Endometrial microvascular endothelial cells (primary cell): ENCODE results near the gene FAM98B. TPM values are rescaled to one million over a fixed set of nuclear protein-coding genes. Genes with fewer than 3 reads are reported as not detected.

Experiments used
- in situ Hi-C: cut with HindIII; loops from 2 replicates; pipeline ENCODE4 v1.10.0; 2017; ENCODE audit warnings: low sequenced_read_pairs, low pct_unique_long_range_greater_than_20kb; ENCODE audit errors: inconsistent ontology term
- total RNA-seq: library from RNA; depleted of rRNA; stranded (reverse); fragments of >200 nt; gene quantifications from one replicate; pipeline ENCODE4 v1.2.3, GENCODE V29; 2015; ENCODE audit errors: inconsistent ontology term

The FAM98B gene
- total RNA-seq, 1 donor from 2014 or later = 11.3 TPM

DNA sequence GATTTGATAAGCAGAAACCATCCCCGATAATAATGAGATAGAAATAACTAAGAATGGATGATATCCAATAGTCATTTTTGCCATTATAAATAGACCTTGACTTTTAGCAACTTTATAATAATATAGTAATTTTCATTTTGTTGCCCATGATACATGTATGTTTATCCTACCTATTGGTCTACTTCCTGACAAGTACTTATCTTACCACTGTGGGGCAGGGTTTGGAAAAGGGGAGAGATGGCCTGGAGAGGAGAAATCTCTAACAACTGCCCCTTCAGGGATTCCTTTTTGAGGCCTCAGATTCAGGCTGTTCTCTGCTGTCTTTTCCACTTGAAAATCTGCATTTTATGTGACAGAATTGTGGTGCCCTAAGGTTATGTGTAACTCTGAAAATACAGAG is 42.2 kb downstream of the FAM98B start:
- in situ Hi-C loops = no loop called here

DNA sequence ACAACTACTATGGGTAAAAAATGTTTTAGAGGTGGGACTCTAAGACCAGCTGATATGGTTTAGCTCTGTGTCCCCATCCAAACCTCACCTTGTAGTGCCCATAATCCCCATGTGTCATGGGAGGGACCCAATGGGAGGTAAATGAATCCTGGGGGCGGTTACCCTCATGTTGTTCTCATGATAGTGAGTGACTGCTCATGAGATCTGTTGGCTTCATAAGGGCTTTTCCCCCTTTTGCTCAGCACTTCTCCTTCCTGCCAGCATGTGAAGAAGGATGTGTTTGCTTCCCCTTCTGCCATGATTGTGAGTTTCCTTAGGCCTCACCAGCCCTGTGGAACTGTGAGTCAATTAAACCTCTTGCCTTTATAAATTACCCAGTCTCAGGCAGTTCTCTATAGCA is 45.7 kb downstream of the FAM98B start:
- in situ Hi-C loops = no loop called here

- in situ Hi-C loops = no loop called here
Measured at GRCh38 chr15:38503496-38503895, 49.6 kb downstream of the FAM98B start.

DNA sequence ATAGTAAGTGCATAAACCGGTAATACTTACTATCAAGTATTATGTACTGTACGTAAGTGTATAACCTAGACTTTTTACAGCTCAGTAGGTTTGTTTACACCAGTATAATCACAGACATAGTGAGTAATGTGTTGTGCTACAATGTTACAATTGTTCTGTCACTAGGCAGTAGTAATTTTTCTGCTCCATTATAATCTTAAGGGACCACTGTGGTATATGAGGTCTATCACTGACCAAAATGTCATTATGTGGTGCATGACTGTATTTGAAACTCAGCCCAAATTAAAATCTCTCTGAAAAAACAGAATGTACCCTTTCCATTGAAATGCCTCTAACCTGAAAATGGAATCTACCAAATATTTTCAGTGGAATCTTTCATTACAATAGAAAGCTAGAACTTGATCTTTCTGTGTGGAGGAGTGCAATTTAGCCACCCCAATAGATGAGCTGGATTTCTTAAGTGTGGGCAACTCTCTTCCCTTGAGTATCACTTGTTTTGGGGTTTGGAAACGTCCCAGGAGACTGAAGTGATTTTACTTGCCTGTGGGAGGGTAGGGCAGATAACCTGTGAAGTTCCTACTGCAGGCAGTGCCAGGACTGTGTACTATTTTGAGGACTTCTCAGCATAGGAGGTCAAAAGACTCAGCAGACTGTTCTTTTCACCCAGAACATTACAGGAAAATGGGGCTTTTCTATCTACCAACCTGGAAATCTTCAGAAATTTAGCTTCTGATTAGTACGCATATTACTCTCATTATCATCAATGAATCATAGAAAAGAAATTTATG is 50.9 kb downstream of the FAM98B start:
- in situ Hi-C loops = no loop called here

DNA sequence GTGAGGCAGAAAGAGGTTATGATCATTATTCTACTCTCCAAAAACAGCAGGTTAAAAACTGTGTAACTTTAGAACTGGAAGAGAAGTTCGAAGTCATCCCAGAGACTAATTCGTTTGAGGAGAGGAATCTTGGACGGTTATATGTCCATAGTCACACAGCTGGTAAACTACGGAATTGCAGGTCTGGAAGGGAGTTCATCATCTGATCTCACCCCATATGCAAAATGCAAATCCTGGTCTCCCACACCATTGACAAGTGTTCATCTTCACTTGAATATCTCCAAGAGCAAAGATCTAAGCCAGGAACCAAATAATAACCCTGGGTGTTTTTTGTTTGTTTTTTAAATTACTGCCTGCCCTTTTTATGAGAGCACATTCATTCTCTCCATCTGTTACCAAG is 53.1 kb downstream of the FAM98B start:
- in situ Hi-C loops = no loop called here

DNA sequence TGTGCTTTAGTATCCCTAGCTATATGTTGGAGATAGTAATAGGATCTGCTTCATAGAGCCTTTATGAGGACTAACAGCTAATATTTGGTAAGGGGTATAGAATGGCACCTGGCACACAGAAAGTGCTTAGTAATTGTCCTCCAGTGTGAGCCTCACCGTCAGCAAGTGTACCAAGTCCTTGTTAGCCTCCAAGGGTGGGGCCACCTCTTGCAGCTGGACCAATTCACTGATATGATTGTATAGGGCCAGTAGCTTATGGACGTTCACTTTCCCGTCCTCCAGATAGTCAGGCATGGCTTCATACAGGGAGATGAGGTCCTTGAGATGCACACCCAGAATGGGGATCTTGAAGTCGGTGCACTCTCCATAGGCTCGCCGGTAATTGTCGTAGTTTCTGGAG is 53.6 kb downstream of the FAM98B start:
- in situ Hi-C loops = no loop called here

- in situ Hi-C loops = no loop called here
Measured at GRCh38 chr15:38508647-38509046, 54.7 kb downstream of the FAM98B start.

DNA sequence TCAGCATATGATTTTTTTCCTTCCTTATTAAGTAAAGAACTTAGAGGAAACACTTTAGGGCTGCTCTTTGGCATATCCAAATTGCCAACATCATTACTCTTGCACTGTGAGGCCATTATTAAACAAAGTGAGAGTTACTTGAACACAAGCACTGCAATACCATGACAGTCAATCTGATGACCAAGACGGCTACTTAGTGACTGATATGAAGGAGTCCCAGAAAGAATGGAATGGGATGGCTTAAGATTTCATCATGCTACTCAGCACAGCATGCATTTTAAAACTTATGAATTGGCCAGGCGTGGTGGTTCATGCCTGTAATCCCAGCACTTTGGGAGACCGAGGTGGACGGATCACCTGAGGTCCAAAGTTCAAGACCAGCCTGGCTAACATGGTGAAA is 55.2 kb downstream of the FAM98B start:
- in situ Hi-C loops = no loop called here

GRCh38 chr15:38512901-38513300 is 59.0 kb downstream of the FAM98B start:
- in situ Hi-C loops = no loop called here

DNA sequence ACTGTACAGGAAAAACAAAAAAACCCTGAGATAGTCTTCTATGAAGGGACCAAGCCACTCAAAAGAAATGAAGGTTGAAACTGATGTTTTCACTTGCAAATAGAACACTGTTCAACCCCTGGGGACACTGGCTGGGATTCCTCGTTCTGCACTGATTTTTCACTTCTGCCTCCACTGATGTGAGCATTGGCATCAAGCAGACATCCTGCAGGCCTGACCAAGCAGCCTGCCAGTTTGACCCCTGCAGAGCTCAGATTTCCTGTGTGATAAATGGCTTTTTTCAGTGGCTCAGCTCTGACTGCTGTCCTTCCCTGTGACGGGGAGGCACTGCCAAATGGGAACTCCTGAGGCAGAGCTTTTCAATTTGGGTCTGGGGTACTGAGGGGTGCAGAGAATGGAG is 60.7 kb downstream of the FAM98B start:
- in situ Hi-C loops = no loop called here

DNA sequence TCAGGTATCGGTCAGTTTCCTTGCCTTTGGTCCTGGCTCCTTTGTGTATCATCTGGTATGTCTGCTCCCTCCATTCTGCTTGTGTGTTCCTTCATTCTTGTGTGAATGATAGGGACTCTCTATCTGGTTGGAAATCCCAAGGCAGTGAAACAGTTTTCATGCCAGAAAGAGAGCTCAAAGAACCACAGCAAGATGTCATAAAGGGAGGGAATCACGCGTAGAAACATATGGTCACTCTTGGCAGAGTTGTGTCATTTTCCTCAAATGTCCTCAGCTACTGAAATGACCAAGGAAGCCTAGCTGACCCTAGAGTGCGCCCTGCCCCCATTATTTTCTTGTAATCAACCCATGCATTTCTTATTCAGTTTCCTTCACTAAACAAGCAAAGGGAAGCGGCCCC is 62.7 kb downstream of the FAM98B start:
- in situ Hi-C loops = no loop called here

DNA sequence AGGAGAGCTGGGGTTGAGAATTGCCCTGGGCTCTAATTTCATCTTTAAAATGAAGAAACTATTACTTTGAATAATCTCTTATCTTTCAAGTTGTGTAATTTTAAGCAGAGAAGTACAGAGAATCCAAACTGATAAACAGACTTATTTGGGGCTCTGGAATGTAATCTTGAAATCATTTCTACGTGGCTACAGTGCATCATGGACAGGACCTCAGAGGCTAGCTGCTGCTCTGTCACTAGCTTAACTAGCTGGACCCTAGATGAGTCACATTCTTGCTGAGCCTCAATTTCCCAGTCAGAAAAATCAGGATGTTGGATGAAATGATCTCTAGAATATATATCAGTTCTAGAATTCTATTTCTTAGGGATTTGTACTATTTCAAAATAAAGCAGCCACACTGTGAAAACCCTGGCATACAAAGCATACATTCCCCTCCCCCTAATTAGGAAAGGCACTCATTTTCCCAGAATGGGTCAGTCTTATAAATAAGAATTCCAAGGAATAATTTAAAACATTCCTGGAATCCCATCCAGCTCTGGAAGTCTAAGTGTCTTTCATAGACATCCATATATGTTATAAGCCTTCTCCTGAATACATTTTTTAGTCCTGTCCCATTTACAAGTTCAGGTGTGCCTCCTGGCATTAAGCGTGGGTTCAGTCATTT is 63.5 kb downstream of the FAM98B start:
- in situ Hi-C loops = no loop called here

GRCh38 chr15:38518084-38518483 is 64.2 kb downstream of the FAM98B start:
- in situ Hi-C loops = no loop called here

DNA sequence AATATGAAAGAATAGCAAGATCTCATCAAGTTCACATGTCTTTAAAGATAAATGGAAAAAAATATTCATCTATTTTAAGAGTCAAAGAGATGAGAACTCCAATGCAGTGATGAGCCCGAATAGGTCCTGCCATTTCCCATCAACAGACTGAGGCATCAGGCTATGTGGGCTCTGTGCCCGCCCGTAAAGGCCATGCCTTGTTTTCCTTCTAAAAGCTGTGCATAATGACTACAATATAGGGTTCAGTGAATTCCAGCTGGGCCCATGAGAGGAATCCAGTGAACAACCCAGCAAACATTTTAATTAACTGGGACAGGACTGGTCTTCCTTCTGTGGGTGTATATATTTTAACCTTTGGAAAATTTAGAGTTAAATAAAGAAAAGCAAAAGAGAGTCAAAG is 66.1 kb downstream of the FAM98B start:
- in situ Hi-C loops = no loop called here

DNA sequence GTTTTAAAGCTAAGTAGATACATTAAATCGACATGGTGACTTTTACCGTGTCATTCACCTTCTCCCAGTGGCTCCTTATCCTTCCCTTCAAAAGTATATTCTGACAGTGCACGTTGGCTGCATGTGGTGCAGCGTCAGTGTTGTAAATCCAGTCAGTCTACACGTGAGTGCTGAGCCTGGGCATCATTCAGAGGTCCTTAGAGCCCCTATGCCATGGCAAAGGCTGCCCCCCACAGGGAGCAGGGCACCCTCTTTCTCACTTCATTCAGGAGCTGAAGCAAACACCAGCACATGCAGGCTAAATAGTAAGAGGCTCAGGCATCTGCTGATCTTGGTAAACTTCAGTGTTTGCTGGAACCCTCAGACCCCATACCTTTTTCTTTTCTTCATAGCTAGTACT is 67.4 kb downstream of the FAM98B start:
- in situ Hi-C loops = no loop called here

GRCh38 chr15:38522922-38523321 is 69.0 kb downstream of the FAM98B start:
- in situ Hi-C loops = no loop called here

GRCh38 chr15:38524156-38524555 is 70.2 kb downstream of the FAM98B start:
- in situ Hi-C loops = no loop called here

- in situ Hi-C loops = no loop called here
Measured at GRCh38 chr15:38525489-38525888, 71.6 kb downstream of the FAM98B start.

- in situ Hi-C loops = no loop called here
Measured at GRCh38 chr15:38526158-38526557, 72.2 kb downstream of the FAM98B start.

- in situ Hi-C loops = no loop called here
Measured at GRCh38 chr15:38528294-38528693, 74.4 kb downstream of the FAM98B start.

DNA sequence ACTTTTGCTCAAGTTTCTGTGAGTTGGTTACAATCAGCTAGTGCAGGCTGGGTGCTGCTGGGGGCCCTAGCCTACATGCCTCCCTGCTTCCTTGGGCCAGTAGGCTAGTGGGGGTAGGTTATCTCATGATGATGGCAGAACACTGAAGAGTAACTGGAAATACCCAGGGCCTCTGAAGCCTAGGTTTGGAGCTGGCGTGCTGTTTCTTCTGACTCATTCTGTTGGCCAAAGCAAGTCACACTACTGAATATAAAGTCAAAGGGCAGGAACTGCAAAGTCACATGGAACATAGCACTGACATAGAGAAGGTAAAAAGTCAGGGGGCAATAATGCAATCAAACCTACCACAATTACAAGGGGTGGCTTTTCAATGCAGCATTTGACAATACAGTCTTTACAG is 76.2 kb downstream of the FAM98B start:
- in situ Hi-C loops = no loop called here
